Ishikawa (cell line): ENCODE data around the gene PLAGL1.

ENCODE experiments used
- CEBPB ChIP-seq: IDR thresholded peaks from 2 replicates; pipeline ENCODE4 v1.6.1; 2012
- CREB1 ChIP-seq: IDR thresholded peaks from 2 replicates; pipeline ENCODE4 v1.6.1; 2012; ENCODE audit warnings: low read depth
- EGR1 ChIP-seq: IDR thresholded peaks from 2 replicates; pipeline ENCODE4 v1.6.1; 2012
- EP300 ChIP-seq: IDR thresholded peaks from 2 replicates; pipeline ENCODE4 v1.6.1; 2012; ENCODE audit warnings: borderline replicate concordance
- FOXM1 ChIP-seq: IDR thresholded peaks from 2 replicates; pipeline ENCODE4 v1.6.1; 2012; ENCODE audit warnings: low read depth, borderline replicate concordance
- NFIC ChIP-seq: IDR thresholded peaks from 2 replicates; pipeline ENCODE4 v1.6.1; 2012
- RAD21 ChIP-seq: IDR thresholded peaks from 2 replicates; pipeline ENCODE4 v1.6.1; 2012; ENCODE audit warnings: low read depth
- REST ChIP-seq: IDR thresholded peaks from 2 replicates; pipeline ENCODE4 v1.6.1; 2012; ENCODE audit warnings: low read depth, mild to moderate bottlenecking
- TAF1 ChIP-seq: IDR thresholded peaks from 2 replicates; pipeline ENCODE4 v1.6.1; 2012; ENCODE audit warnings: low read depth, mild to moderate bottlenecking
- TCF12 ChIP-seq: IDR thresholded peaks from 2 replicates; pipeline ENCODE4 v1.6.1; 2012; ENCODE audit warnings: low read depth
- TEAD4 ChIP-seq: IDR thresholded peaks from 2 replicates; pipeline ENCODE4 v1.6.1; 2012
- USF1 ChIP-seq: IDR thresholded peaks from 2 replicates; pipeline ENCODE4 v1.6.1; 2012
- YY1 ChIP-seq: IDR thresholded peaks from 2 replicates; pipeline ENCODE4 v1.6.1; 2012; ENCODE audit warnings: low read depth
- ZBTB7A ChIP-seq: IDR thresholded peaks from 2 replicates; pipeline ENCODE4 v1.6.1; 2012; ENCODE audit warnings: low read depth
- TF ChIP-seq, protein P1 (sequence below): IDR thresholded peaks from 2 replicates; pipeline ENCODE4 v1.6.1; 2012

Gene PLAGL1

GRCh38 chr6:144013486-144013909, 5.4 kb upstream of the PLAGL1 start:
- no peak for TF ChIP-seq TAF1
- TF ChIP-seq CEBPB: no peak
- TF ChIP-seq RAD21: peak; percentile 91
- peak; percentile 52 for TF ChIP-seq TEAD4
- TF ChIP-seq NFIC: peak; percentile 38; the same call in 1 of the 2 replicates
- TF ChIP-seq, protein P1, sequence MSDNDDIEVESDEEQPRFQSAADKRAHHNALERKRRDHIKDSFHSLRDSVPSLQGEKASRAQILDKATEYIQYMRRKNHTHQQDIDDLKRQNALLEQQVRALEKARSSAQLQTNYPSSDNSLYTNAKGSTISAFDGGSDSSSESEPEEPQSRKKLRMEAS: no peak

DNA sequence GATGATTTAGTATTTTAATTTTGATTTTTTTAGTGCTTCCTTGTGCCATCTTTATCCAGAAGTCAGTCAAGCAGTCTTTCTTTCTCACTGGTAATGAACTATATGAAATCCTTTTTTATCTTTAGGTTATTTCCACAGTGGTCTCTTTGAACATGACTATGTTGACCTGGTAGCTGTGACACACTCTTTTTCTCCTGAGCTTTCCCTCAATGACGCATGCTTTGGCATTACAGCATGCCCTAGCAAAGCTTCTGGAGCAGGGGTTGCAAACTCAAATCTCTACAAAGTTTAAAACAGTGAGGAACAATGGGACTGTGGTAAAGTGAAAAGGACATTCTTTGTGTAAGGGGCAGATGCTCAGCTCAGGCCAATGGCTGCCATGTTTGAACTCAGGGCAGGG, 4.5 kb upstream of the PLAGL1 start:
- no peak for TF ChIP-seq NFIC
- TF ChIP-seq TAF1: no peak
- TF ChIP-seq EP300: no peak
- TF ChIP-seq USF1: no peak
- no peak for TF ChIP-seq TCF12
- TF ChIP-seq YY1: no peak
- no peak for TF ChIP-seq REST
- no peak for TF ChIP-seq RAD21
- TF ChIP-seq, protein P1: no peak
- TF ChIP-seq ZBTB7A: no peak
- TF ChIP-seq CEBPB: no peak

GRCh38 chr6:144008846-144009245, 787 bp upstream of the PLAGL1 start:
- TF ChIP-seq EP300: no peak
- no peak for TF ChIP-seq TCF12
- no peak for TF ChIP-seq CREB1
- TF ChIP-seq REST: no peak
- TF ChIP-seq, protein P1: no peak
- TF ChIP-seq YY1: no peak
- TF ChIP-seq RAD21: no peak
- no peak for TF ChIP-seq TEAD4
- no peak for TF ChIP-seq USF1
- no peak for TF ChIP-seq NFIC
- TF ChIP-seq EGR1: no peak
- TF ChIP-seq TAF1: no peak
- no peak for TF ChIP-seq FOXM1

DNA sequence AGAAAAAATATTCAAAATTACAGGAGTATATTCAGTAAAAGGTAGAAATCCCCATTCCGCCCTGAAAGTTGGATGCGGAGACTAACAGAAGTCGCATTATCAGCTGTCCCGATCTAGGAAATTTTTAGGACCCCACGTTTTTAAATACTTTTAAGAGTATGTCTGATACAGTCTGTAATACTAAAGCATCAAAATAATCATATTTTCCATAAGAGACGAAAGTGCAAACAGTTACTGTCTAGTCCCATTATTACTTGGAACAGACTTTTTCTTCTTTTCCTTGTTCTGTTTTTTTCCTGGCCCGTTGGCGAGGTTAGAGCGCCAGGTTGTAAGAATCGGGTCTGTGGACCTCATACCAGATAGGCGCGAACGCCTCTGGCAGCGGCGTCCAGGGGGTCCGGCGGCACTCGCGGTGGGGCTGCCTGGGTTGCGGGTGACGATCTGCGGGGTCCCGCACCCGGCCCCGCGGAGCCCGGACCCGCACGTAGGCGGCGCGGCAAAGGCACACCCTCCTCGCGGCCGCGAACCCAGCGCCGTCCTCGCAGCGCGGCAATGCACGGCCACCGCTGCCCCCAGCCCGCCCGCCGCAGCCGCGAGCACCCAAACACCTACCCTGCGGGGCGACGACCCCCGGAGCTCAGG, 460 bp downstream of the PLAGL1 start:
- TF ChIP-seq TAF1 (no peak), REST (no peak), TEAD4 (no peak), EP300 (no peak), CEBPB (no peak), YY1 (no peak)
